HepG2 (cell line): ENCODE data around the gene SETD1B. TPM values are rescaled to one million over a fixed set of nuclear protein-coding genes. Genes with fewer than 3 reads are reported as not detected.

Experiments used
- ETV5 ChIP-seq: IDR thresholded peaks from 2 replicates; pipeline ENCODE4 v1.6.1; 2018; ENCODE audit warnings: missing biosample characterization, missing genetic modification reagents, inconsistent platforms, borderline replicate concordance
- FOXA1 ChIP-seq, 2 experiments: fragments of 450-650 bp in 1 of 2; sonication (generic) in 1 of 2; formaldehyde crosslinking in 1 of 2; IDR thresholded peaks; 2 replicates each; pipeline versions ENCODE4 v1.4.0 to v1.6.1; 2016 to 2020; ENCODE audit warnings: missing genetic modification reagents in 1 of 2
- FOXP4 ChIP-seq: sonication (generic); formaldehyde crosslinking; IDR thresholded peaks from 2 replicates; pipeline ENCODE4 v1.4.0; 2020; ENCODE audit warnings: missing genetic modification reagents
- FUBP1 ChIP-seq: sonication (generic); formaldehyde crosslinking; IDR thresholded peaks from 2 replicates; pipeline ENCODE4 v1.5.1; 2020; ENCODE audit warnings: missing genetic modification reagents, mild to moderate bottlenecking, borderline replicate concordance
- GATAD2A ChIP-seq: IDR thresholded peaks from 2 replicates; pipeline ENCODE4 v1.6.1; 2016
- HMG20A ChIP-seq: IDR thresholded peaks from 2 replicates; pipeline ENCODE4 v1.6.1; 2016; ENCODE audit warnings: borderline replicate concordance
- ISX ChIP-seq: sonication (generic); formaldehyde crosslinking; conservative IDR thresholded peaks from 2 replicates; pipeline ENCODE4 v1.5.0; 2020; ENCODE audit warnings: missing genetic modification reagents
- MAX ChIP-seq: IDR thresholded peaks from 2 replicates; pipeline ENCODE4 v1.6.1; 2012; ENCODE audit warnings: inconsistent platforms
- MTERF4 ChIP-seq: sonication (generic); formaldehyde crosslinking; IDR thresholded peaks from 2 replicates; pipeline ENCODE4 v1.8.0; 2023; ENCODE audit warnings: mild to moderate bottlenecking, missing genetic modification reagents
- NFYC ChIP-seq: IDR thresholded peaks from 2 replicates; pipeline ENCODE4 v1.6.1; 2016; ENCODE audit warnings: missing genetic modification reagents, missing compliant biosample characterization
- POGZ ChIP-seq: sonication (generic); formaldehyde crosslinking; IDR thresholded peaks from 2 replicates; pipeline ENCODE4 v1.4.0; 2020; ENCODE audit warnings: mild to moderate bottlenecking, missing genetic modification reagents
- POLR2A ChIP-seq, 2 experiments: IDR thresholded peaks; 2 replicates each; pipeline ENCODE4 v1.6.1; 2011; ENCODE audit warnings: low read depth in 2 of 2, low read length in 2 of 2, mild to moderate bottlenecking in 1 of 2, moderate library complexity in 1 of 2; ENCODE audit not compliant: insufficient read depth in 1 of 2
- RCOR2 ChIP-seq: IDR thresholded peaks from 2 replicates; pipeline ENCODE4 v1.6.1; 2016; ENCODE audit warnings: missing biosample characterization, missing genetic modification reagents
- RXRA ChIP-seq: sonication (generic); formaldehyde crosslinking; IDR thresholded peaks from 2 replicates; pipeline ENCODE4 v1.5.1; 2020; ENCODE audit warnings: missing genetic modification reagents
- SAP130 ChIP-seq: IDR thresholded peaks from 2 replicates; pipeline ENCODE4 v1.6.1; 2016; ENCODE audit warnings: low read depth
- SP4 ChIP-seq: sonication (generic); formaldehyde crosslinking; IDR thresholded peaks from 2 replicates; pipeline ENCODE4 v1.8.1; 2023; ENCODE audit warnings: mild to moderate bottlenecking, missing genetic modification reagents
- TAF15 ChIP-seq: fragments of 200-400 bp; formaldehyde crosslinking; IDR thresholded peaks from one replicate; pipeline ENCODE4 v1.6.1; 2018; ENCODE audit warnings: mild to moderate bottlenecking, low read depth, low read length; ENCODE audit not compliant: poor library complexity, severe bottlenecking
- TOE1 ChIP-seq: sonication (generic); formaldehyde crosslinking; IDR thresholded peaks from 2 replicates; pipeline ENCODE4 v1.4.0; 2020; ENCODE audit warnings: mild to moderate bottlenecking, missing genetic modification reagents
- ZBTB20 ChIP-seq: sonication (generic); formaldehyde crosslinking; IDR thresholded peaks from 2 replicates; pipeline ENCODE4 v1.8.1; 2023; ENCODE audit warnings: missing genetic modification reagents, low read depth, mild to moderate bottlenecking, borderline replicate concordance
- ZBTB7A ChIP-seq: sonication (generic); formaldehyde crosslinking; IDR thresholded peaks from 2 replicates; pipeline ENCODE4 v1.8.0; 2022; ENCODE audit warnings: mild to moderate bottlenecking, missing genetic modification reagents
- ZMAT3 ChIP-seq: sonication (generic); formaldehyde crosslinking; conservative IDR thresholded peaks from 2 replicates; pipeline ENCODE4 v1.7.0; 2021; ENCODE audit warnings: missing genetic modification reagents
- ZNF552 ChIP-seq: sonication (generic); formaldehyde crosslinking; IDR thresholded peaks from 2 replicates; pipeline ENCODE4 v1.9.0; 2022; ENCODE audit warnings: missing genetic modification reagents, mild to moderate bottlenecking, borderline replicate concordance
- ZNF589 ChIP-seq: sonication (generic); formaldehyde crosslinking; conservative IDR thresholded peaks from 2 replicates; pipeline ENCODE4 v1.8.0; 2022; ENCODE audit warnings: mild to moderate bottlenecking, moderate library complexity, missing genetic modification reagents
- ZSCAN21 ChIP-seq: sonication (generic); formaldehyde crosslinking; IDR thresholded peaks from 2 replicates; pipeline ENCODE4 v1.8.0; 2022; ENCODE audit warnings: mild to moderate bottlenecking, missing genetic modification reagents, moderate library complexity, borderline replicate concordance
- ZXDC ChIP-seq: sonication (generic); formaldehyde crosslinking; IDR thresholded peaks from 2 replicates; pipeline ENCODE4 v1.5.0; 2020; ENCODE audit warnings: mild to moderate bottlenecking, missing genetic modification reagents
- polyA plus RNA-seq, 8 experiments: library from polyadenylated mRNA; depleted of rRNA in 3 of 8; stranded (reverse) in 7 of 8; unstranded in 1 of 8; fragments of >200 nt; fragmentation: Illumina TruSeq in 4 of 8; extraction: Trizol in 4 of 8; gene quantifications; 2 replicates each; pipeline versions ENCODE4 v1.2.1 to v1.2.3, GENCODE V29; 2011 to 2016; ENCODE audit warnings: low read depth in 4 of 8, missing spikeins in 1 of 8, mixed read lengths in 1 of 8; ENCODE audit not compliant: insufficient read depth in 1 of 8
- total RNA-seq, 5 experiments: library from RNA; depleted of rRNA; stranded (reverse); fragments of >200 nt; fragmentation: Illumina TruSeq; extraction: Trizol; gene quantifications; 2 replicates each; pipeline ENCODE4 v1.2.3, GENCODE V29; 2016; ENCODE audit warnings: low read depth in 1 of 5

The SETD1B gene
- total and polyA plus RNA-seq, 2 of the 13 experiments (the other 11 are each of a cell fraction or from before 2014, with no cell fraction given): 1.1 to 1.4 TPM

GRCh38 chr12:121860257-121860656, 56.4 kb downstream of the SETD1B start (continued):
- TF ChIP-seq MTERF4 (CRISPR knock-in tag) (no peak), HMG20A (CRISPR knock-in tag) (peak; percentile 54; the same call in 1 of the 2 replicates), RCOR2 (CRISPR knock-in tag) (no peak), FUBP1 (CRISPR knock-in tag) (0 out of 2 replicates have a peak, but pooled peaks have one; percentile 39), TAF15 (no peak), ZMAT3 (peak; percentile 71; the same call in 1 of the 2 replicates), FOXA1 (IDR thresholded peaks at IDR 0.05) (peak; percentile 71; the same call in 1 of the 2 replicates), FOXA1 (CRISPR knock-in tag; IDR thresholded peaks at IDR 0.05) (peak; percentile 96), ETV5 (CRISPR knock-in tag) (peak; percentile 53; the same call in 1 of the 2 replicates), NFYC (CRISPR knock-in tag) (no peak), ISX (CRISPR knock-in tag) (no peak), TOE1 (no peak), SP4 (CRISPR knock-in tag) (no peak), MAX (no peak), SAP130 (CRISPR knock-in tag) (peak; percentile 70), POLR2A (IDR thresholded peaks at IDR 0.05; ENCODE audit: insufficient read depth in 1 of 2, low read depth in 2 of 2, low read length in 2 of 2) (peak; percentile 50 to 62; a peak in 1 of 4 replicates), POGZ (0 out of 2 replicates have a peak, but pooled peaks have one; percentile 26), ZNF589 (CRISPR knock-in tag) (no peak), FOXP4 (CRISPR knock-in tag) (peak; percentile 82), ZBTB7A (no peak), GATAD2A (CRISPR knock-in tag) (peak; percentile 76), RXRA (CRISPR knock-in tag) (0 out of 2 replicates have a peak, but pooled peaks have one; percentile 43), ZNF552 (no peak), ZBTB20 (CRISPR knock-in tag) (0 out of 2 replicates have a peak, but pooled peaks have one; percentile 15), ZSCAN21 (CRISPR knock-in tag) (peak; percentile 43; the same call in 1 of the 2 replicates), ZXDC (CRISPR knock-in tag) (no peak)
